K562 (cell line): ENCODE data around the gene OR14A16. TPM values are rescaled to one million over a fixed set of nuclear protein-coding genes. Genes with fewer than 3 reads are reported as not detected.
A peak's percentile ranks its signal among the peaks of the same experiment; 100 is the strongest.

Experiments used
- DACH1 ChIP-seq: fragments of 450-650 bp; IDR thresholded peaks from 2 replicates; pipeline ENCODE4 v1.6.1; 2018; ENCODE audit not compliant: partially characterized antibody
- ELF1 ChIP-seq: fragments of 200-800 bp; sonication (Bioruptor generic); IDR thresholded peaks from 2 replicates; pipeline ENCODE4 v1.6.1; 2016; ENCODE audit warnings: missing genetic modification characterization, missing compliant biosample characterization
- HDAC8 ChIP-seq: fragments of 450-650 bp; IDR thresholded peaks from 2 replicates; pipeline ENCODE4 v1.6.1; 2016; ENCODE audit warnings: mild to moderate bottlenecking, missing genetic modification characterization, moderate library complexity, missing compliant biosample characterization
- MYC ChIP-seq, 2 experiments: fragments of 250-450 bp in 1 of 2; sonication (Bioruptor Pico) in 1 of 2; IDR thresholded peaks; 2 replicates each; pipeline versions ENCODE4 v1.5.1 to v1.6.1; 2012 to 2021; ENCODE audit warnings: low read depth in 2 of 2, borderline replicate concordance in 1 of 2, improper control_type of control experiment in 1 of 2, low read length in 1 of 2, mild to moderate bottlenecking in 1 of 2, moderate library complexity in 1 of 2
- NFE2 ChIP-seq: IDR thresholded peaks from 2 replicates; pipeline ENCODE4 v1.6.1; 2014; ENCODE audit warnings: antibody characterized with exemption, low read depth
- YY1 ChIP-seq, 3 experiments: IDR thresholded peaks; 2 replicates each; pipeline ENCODE4 v1.6.1; 2011; ENCODE audit warnings: low read length in 2 of 3, mild to moderate bottlenecking in 2 of 3, moderate library complexity in 2 of 3, borderline replicate concordance in 1 of 3, control low read depth in 1 of 3, low read depth in 1 of 3; ENCODE audit not compliant: insufficient read depth in 3 of 3, insufficient replicate concordance in 2 of 3, control insufficient read depth in 1 of 3, insufficient read length in 1 of 3; ENCODE audit errors: extremely low read depth in 1 of 3
- polyA plus RNA-seq, 8 experiments: library from polyadenylated mRNA; depleted of rRNA in 4 of 8; stranded (reverse) in 5 of 8; unstranded in 3 of 8; fragments of >200 nt; fragmentation: Nextera tagmentation in 2 of 8; fragmentation: Illumina TruSeq in 1 of 8; extraction: Ambion mirVana in 2 of 8; extraction: Trizol in 1 of 8; gene quantifications; 2 replicates each; pipeline versions ENCODE4 v1.2.1 to v1.2.3, GENCODE V29; 2011 to 2014; ENCODE audit warnings: inconsistent platforms in 1 of 8, missing spikeins in 1 of 8
- total RNA-seq, 7 experiments: library from RNA; depleted of rRNA in 6 of 7; stranded (reverse); fragments of >200 nt in 6 of 7; fragmentation: Illumina TruSeq in 2 of 7; extraction: Trizol in 2 of 7; gene quantifications; 2 replicates each; pipeline versions ENCODE4 v1.2.1 to v1.2.3, GENCODE V29; 2011 to 2021; ENCODE audit warnings: low replicate concordance in 1 of 7
- TF ChIP-seq, protein P1 (sequence below): sonication (generic); formaldehyde crosslinking; IDR thresholded peaks from 2 replicates; pipeline ENCODE4 v1.9.0; 2022; ENCODE audit warnings: mild to moderate bottlenecking, missing genetic modification reagents
- TF ChIP-seq, protein P2 (sequence below): sonication (generic); formaldehyde crosslinking; IDR thresholded peaks from 2 replicates; pipeline ENCODE4 v1.8.1; 2023; ENCODE audit warnings: missing genetic modification reagents, mild to moderate bottlenecking, borderline replicate concordance
- TF ChIP-seq, protein P3 (sequence below): sonication (generic); formaldehyde crosslinking; IDR thresholded peaks from 2 replicates; pipeline ENCODE4 v1.8.0; 2022; ENCODE audit warnings: mild to moderate bottlenecking, missing genetic modification reagents

OR14A16 gene
- total and polyA plus RNA-seq, 9 of the 15 experiments (the other 6 are each of a cell fraction or from before 2014, with no cell fraction given), result not detected

DNA sequence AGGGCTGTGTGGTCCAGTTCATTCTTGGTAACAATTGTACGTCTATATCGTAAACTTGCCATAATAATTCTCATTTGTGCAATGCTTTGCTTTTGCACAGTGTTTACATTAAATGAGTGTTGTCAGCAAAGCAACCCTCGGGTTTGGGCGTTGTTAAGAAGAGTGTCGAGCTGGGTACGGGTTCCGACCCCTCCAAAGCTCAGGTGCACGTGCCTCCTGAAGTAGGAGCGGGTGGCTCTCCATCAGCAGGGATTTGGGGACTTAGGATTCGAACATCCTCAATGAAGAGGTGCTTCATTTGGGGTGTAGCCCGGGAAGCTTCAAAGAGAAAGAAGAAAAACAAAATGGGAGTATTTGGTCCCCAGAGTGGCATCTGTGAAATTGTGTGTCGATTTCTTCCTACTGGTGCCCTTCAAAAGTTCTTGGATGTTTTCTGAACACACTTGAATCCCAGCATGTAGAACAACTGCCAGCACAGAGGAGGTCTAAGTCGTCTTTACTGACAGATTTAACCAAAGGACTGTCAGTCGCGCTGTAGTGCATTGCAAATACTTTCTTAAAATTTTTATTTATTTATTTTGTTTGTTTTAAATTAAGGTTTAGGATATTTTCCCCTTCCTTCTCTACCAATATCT, 34.2 kb upstream of the OR14A16 start (continued):
- TF ChIP-seq MYC (IDR thresholded peaks at IDR 0.05; ENCODE audit: low read depth, low read length) (no peak), MYC (CRISPR knock-in tag; IDR thresholded peaks at IDR 0.05; ENCODE audit: borderline replicate concordance, low read depth) (no peak), HDAC8 (tag) (no peak), ELF1 (tag) (no peak; the same call in 1 of the 2 replicates), DACH1 (no peak), YY1 (IDR thresholded peaks at IDR 0.05; ENCODE audit: borderline replicate concordance in 1 of 3, control insufficient read depth in 1 of 3, extremely low read depth in 1 of 3, insufficient read depth in 3 of 3, insufficient read length in 1 of 3, insufficient replicate concordance in 2 of 3, low read depth in 1 of 3, low read length in 2 of 3) (peak in 1 of 3 experiments; percentile 41), NFE2 (no peak)
- TF ChIP-seq, protein P1, sequence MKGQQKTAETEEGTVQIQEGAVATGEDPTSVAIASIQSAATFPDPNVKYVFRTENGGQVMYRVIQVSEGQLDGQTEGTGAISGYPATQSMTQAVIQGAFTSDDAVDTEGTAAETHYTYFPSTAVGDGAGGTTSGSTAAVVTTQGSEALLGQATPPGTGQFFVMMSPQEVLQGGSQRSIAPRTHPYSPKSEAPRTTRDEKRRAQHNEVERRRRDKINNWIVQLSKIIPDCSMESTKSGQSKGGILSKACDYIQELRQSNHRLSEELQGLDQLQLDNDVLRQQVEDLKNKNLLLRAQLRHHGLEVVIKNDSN (CRISPR knock-in tag), result no peak
- TF ChIP-seq, protein P2, sequence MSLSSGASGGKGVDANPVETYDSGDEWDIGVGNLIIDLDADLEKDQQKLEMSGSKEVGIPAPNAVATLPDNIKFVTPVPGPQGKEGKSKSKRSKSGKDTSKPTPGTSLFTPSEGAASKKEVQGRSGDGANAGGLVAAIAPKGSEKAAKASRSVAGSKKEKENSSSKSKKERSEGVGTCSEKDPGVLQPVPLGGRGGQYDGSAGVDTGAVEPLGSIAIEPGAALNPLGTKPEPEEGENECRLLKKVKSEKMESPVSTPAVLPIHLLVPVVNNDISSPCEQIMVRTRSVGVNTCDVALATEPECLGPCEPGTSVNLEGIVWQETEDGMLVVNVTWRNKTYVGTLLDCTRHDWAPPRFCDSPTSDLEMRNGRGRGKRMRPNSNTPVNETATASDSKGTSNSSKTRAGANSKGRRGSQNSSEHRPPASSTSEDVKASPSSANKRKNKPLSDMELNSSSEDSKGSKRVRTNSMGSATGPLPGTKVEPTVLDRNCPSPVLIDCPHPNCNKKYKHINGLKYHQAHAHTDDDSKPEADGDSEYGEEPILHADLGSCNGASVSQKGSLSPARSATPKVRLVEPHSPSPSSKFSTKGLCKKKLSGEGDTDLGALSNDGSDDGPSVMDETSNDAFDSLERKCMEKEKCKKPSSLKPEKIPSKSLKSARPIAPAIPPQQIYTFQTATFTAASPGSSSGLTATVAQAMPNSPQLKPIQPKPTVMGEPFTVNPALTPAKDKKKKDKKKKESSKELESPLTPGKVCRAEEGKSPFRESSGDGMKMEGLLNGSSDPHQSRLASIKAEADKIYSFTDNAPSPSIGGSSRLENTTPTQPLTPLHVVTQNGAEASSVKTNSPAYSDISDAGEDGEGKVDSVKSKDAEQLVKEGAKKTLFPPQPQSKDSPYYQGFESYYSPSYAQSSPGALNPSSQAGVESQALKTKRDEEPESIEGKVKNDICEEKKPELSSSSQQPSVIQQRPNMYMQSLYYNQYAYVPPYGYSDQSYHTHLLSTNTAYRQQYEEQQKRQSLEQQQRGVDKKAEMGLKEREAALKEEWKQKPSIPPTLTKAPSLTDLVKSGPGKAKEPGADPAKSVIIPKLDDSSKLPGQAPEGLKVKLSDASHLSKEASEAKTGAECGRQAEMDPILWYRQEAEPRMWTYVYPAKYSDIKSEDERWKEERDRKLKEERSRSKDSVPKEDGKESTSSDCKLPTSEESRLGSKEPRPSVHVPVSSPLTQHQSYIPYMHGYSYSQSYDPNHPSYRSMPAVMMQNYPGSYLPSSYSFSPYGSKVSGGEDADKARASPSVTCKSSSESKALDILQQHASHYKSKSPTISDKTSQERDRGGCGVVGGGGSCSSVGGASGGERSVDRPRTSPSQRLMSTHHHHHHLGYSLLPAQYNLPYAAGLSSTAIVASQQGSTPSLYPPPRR, result no peak
- TF ChIP-seq, protein P3, sequence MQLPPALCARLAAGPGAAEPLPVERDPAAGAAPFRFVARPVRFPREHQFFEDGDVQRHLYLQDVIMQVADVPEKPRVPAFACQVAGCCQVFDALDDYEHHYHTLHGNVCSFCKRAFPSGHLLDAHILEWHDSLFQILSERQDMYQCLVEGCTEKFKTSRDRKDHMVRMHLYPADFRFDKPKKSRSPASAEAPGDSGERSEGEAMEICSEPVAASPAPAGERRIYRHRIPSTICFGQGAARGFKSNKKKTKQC, result no peak
